Fibroblast of pulmonary artery (primary cell): ENCODE data around the gene MYLK2.

Experiments used
- DNase-seq: peaks from one replicate; pipeline ENCODE4 v3.0.0-alpha.2; 2010; ENCODE audit warnings: low read depth
- H3K4me3 ChIP-seq: replicated peaks from 2 replicates; pipeline ENCODE4 v1.5.1; 2011; ENCODE audit warnings: low read depth, mild to moderate bottlenecking, control low read depth, low read length, moderate library complexity
- TF ChIP-seq, protein P1 (sequence below): IDR thresholded peaks from 2 replicates; pipeline ENCODE4 v1.5.1; 2011; ENCODE audit warnings: mild to moderate bottlenecking, control low read depth, low read length, inconsistent platforms; ENCODE audit errors: missing control alignments

MYLK2 gene

GRCh38 chr20:31840906-31841816 lies 22.0 kb downstream of the MYLK2 start:
- H3K4me3 ChIP-seq = no peak overlapping the region
- TF ChIP-seq, protein P1, sequence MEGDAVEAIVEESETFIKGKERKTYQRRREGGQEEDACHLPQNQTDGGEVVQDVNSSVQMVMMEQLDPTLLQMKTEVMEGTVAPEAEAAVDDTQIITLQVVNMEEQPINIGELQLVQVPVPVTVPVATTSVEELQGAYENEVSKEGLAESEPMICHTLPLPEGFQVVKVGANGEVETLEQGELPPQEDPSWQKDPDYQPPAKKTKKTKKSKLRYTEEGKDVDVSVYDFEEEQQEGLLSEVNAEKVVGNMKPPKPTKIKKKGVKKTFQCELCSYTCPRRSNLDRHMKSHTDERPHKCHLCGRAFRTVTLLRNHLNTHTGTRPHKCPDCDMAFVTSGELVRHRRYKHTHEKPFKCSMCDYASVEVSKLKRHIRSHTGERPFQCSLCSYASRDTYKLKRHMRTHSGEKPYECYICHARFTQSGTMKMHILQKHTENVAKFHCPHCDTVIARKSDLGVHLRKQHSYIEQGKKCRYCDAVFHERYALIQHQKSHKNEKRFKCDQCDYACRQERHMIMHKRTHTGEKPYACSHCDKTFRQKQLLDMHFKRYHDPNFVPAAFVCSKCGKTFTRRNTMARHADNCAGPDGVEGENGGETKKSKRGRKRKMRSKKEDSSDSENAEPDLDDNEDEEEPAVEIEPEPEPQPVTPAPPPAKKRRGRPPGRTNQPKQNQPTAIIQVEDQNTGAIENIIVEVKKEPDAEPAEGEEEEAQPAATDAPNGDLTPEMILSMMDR = no peak
- DNase-seq = peak; percentile 28

GRCh38 chr20:31841928-31842327 lies 22.8 kb downstream of the MYLK2 start:
- TF ChIP-seq, protein P1 = no peak
- peak; percentile 84 for DNase-seq
- no peak overlapping the region for H3K4me3 ChIP-seq

DNA sequence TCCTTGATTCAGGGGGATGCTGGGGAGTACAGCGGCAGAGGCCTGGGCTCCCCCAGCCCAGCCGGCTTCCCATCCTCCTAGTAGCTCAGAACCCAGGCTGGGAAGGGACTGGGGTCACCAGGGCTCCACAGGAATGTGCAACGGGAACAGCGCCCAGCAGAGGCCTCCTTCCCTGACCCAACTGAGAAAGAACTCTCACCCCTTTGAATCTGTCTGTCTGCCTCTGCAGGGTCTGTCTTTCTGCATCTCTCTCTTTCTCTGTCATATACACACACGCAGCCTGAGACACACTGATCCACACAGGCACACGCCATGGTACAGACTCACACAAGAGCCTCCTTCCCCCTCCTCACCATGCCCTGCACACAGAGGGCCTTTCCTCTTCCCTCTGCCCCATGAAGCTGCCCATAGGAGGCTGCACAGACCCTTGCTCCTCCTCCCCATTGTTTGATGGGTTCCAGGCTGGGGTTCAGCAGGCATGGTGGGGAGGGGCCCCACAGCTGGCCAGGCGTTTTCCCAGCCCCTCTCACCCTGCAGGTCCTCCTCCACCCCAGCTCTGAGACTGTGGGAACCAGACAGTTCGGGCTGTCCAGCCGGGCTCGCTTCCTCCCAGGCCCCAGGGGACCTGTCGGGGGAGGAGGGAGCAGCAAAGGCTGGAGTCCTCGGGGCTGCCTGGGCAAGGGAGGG lies 23.5 kb downstream of the MYLK2 start:
- no peak overlapping the region for H3K4me3 ChIP-seq
- peak; percentile 83 for DNase-seq
- TF ChIP-seq, protein P1 = no peak

- TF ChIP-seq, protein P1 = no peak
- no peak for DNase-seq
- H3K4me3 ChIP-seq = no peak overlapping the region
These were observed 24.1 kb downstream of the MYLK2 start for GRCh38 chr20:31843288-31843687.

DNA sequence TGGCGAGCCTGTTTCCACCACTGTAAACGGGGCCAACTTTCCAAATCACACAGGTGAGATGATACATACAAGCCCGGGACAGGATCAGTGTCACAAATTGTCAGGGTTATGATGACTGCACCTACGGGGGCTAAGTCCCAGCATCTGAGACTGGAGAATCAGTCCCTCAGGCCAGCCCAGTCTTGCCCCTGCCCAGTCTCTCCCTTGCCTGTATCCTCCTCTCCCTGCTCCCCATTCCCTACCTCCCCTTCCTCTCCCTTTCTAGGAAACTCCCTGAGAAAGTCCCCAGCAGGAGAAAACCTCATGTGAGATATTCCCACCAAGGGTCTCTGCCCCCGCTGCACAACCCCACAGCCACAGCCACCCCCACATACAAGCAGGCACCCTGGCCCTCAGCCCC lies 24.7 kb downstream of the MYLK2 start:
- TF ChIP-seq, protein P1 = no peak
- no peak for DNase-seq
- no peak overlapping the region for H3K4me3 ChIP-seq

DNA sequence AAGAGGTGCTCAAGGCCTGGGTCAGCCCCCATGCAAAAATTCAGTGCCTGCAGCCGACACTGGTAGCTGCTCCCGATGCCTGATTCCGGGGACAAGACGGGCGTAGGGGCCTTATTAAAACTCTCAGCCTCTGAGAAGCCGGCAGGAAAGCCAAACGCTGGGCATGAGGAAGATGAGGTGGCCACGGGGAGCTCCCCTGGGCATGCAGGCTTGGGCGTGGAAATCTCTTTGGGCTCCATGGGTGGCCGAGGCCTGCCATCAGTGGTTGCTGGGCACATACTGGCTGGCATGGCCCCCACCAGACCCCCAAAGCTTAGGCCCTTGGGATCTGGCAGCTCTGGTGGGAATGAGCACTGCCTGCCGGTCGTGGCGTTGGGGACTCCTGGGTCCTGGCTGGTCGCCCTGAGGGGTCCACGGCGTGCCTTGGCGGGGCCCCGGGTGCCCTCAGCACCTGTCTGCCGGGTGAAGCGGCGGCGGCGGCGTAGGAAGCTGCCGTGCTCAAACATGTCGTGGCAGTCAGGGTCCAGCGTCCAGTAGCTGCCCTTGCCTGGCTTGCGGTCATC lies 25.7 kb downstream of the MYLK2 start:
- DNase-seq = no peak
- TF ChIP-seq, protein P1 = no peak
- no peak overlapping the region for H3K4me3 ChIP-seq
